Right cardiac atrium (tissue), 5 donors: ENCODE data around the gene AIFM3. TPM values are rescaled to one million over a fixed set of nuclear protein-coding genes. Genes with fewer than 3 reads are reported as not detected.
"Not testable (repeated sequence)": the region's sequence is repeated elsewhere in the genome, so short reads cannot be mapped to it uniquely, and the experiment has no call there.

Experiments
- ATAC-seq, 2 donors: fragments of 200-7000 bp; cut with Tn5 transposase; one replicate each; pipeline versions ENCODE4 v1.8.0 to v1.9.1; 2020; ENCODE audit warnings: moderate library complexity in 2 of 2, mild to moderate bottlenecking in 1 of 2
- DNase-seq, 3 donors: peaks; one replicate each; pipeline ENCODE4 v3.0.0-alpha.2; 2020
- H3K27ac ChIP-seq: one replicate; pipeline ENCODE4 v1.5.1; 2013; ENCODE audit warnings: mild to moderate bottlenecking, low read length, control low read depth, moderate library complexity
- H3K27me3 ChIP-seq: one replicate; pipeline ENCODE4 v1.6.1; 2013; ENCODE audit not compliant: control insufficient read depth, insufficient read depth
- H3K4me1 ChIP-seq: one replicate; pipeline ENCODE4 v1.6.1; 2013; ENCODE audit warnings: low read length; ENCODE audit not compliant: control insufficient read depth, insufficient read depth
- H3K4me3 ChIP-seq: one replicate; pipeline ENCODE4 v1.5.1; 2013; ENCODE audit warnings: low read length, control low read depth
- H3K9me3 ChIP-seq: one replicate; pipeline ENCODE4 v1.6.1; 2013; ENCODE audit warnings: low read length; ENCODE audit not compliant: control insufficient read depth
- WGBS: extraction: QIAGEN DNeasy Blood & Tissue Kit; methylation state at CpG from one replicate; pipeline ENCODE4 v1.1.7; 2013; 5-methylcytosine and 5-hydroxymethylcytosine counted together
- intact Hi-C, 4 donors: fragments of 100-400 bp; cut with DNase I; formaldehyde crosslinking; loops; one replicate each; pipeline versions ENCODE4 v1.11.0 to v1.14.0; 2022 to 2023
- polyA plus RNA-seq: library from polyadenylated mRNA; stranded (reverse); fragments of 200-250 nt; gene quantifications from one replicate; pipeline ENCODE4 v1.2.3, GENCODE V29; 2013
- total RNA-seq, 4 donors: library from RNA; stranded (reverse); fragmentation: NEBNext Ultra II Directional; extraction: Animal tissue kit (Norgen Biotek cat#: 25700); gene quantifications; one replicate each; pipeline ENCODE4 v1.2.1, GENCODE V29; 2021
- donor health status: healthy with polysubstance abuse.
- donor health status: DM: no; HTN: yes; CAD: no.
- donor health status: DM: no; HTN: no; CAD: no.
- donor health status: DM: no; HTN: yes; CAD: no; lungs with severe emphysema.
- donor health status: DM: yes; HTN: yes; CAD: no.

Gene AIFM3
- total and polyA plus RNA-seq, 5 donors, result 1.0 to 2.1 (median 1.4) TPM

DNA sequence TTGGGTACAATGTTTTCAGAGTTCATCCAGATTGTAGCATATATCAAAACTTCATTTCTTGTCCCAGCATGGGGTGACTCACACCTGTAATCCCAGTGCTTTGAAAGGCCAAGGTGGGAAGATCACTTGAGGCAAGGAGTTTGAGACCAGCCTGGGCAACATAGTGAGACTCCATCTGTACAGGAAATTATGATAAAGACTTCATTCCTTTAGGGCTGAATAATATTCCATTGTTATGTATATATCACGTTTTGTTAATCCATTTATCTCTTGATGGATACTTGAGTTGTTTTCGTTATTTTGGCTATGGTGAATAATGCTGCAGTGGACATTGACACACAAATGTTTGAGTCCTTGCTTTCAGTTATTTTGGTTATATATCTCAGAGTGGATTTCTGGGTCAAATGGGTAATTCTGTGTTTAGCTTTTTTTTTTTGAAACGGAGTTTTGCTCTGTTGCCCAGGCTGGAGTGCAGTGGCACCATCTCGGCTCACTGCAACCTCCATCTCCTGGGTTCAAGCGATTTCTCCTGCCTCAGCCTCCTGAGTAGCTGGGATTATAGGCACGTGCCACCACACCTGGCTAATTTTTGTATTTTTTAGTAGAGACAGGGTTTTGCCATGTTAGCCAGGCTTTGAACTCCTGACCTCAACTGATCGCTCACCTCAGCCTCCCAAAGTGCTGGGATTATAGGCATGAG, 24.7 kb upstream of the AIFM3 start:
- H3K27me3 ChIP-seq, H3K9me3 ChIP-seq, ATAC-seq, H3K27ac ChIP-seq, H3K4me3 ChIP-seq, intact Hi-C loops, DNase-seq: not testable (repeated sequence)
- 88% methylated on average over 7 of the region's 7 CpGs for WGBS
- H3K4me1 ChIP-seq, result peaks cover 13% of the 10 kb centered on the region

DNA sequence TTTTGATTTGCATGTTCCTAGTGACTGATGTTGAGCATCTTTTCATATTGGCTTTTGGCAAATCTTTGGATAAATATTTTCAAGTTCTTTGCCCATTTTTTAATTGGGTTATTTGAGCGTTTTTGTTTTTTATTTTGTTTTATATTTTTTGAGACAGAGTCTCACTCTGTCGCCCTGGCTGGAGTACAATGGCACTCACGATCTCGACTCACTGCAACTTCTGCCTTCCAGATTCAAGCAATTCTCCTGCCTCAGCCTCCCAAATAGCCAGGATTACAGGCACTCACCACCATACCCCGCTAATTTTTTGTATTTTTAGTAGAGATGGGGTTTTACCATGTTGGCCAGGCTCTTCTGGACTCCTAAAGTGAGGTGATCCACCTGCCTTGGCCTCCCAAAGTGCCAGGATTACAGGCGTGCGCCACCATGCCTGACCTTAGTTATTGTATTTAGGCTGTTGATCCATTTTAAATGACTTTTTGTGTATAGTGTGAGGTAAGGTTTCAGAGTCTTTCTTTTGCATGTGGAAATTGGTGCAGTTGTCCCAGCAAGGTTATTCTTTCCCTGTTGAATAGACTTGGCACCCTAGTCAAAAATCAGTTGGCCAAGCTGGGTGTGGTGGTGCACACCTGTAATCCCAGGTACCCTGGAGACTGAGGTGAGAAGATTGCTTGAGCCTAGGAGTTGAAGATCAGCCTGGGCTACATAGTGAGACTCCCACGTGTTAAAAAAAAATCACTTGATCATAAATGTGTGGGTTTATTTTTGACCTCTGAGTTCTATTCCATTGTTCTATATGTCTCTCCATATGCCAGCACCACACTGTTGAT, 23.7 kb upstream of the AIFM3 start:
- intact Hi-C loops, result no loop called here
- Histone ChIP-seq H3K4me1 (peaks cover 11% of the 10 kb centered on the region), H3K27me3 (no peaks in the 10 kb centered on the region), H3K27ac (no peak overlapping the region), H3K4me3 (no peak overlapping the region), H3K9me3 (no peaks in the 10 kb centered on the region)
- 93% methylated on average over 8 of the region's 8 CpGs for WGBS
- no peak for ATAC-seq
- no peak for DNase-seq

DNA sequence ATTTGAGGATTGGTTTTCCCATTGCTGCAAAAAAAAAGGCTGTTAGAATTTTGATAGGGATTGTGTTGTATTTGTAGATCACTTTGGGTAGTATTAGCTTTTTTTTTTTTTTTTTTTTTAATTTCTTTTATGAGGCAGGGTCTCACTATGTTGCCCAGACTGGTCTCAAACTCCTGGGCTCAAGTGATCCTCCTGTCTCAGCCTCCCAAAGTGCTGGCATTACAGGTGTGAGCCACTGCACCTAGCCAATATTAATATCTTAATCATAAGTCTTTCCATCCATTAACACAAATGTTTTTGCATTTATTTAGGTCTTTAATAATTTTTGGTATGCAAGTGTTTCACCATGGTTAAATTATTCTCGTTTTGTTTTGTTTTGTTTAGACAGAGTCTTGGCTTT, 23.0 kb upstream of the AIFM3 start:
- Histone ChIP-seq H3K27ac (no peak overlapping the region), H3K4me1 (peaks cover 10% of the 10 kb centered on the region), H3K9me3 (no peaks in the 10 kb centered on the region), H3K4me3 (no peak overlapping the region), H3K27me3 (no peaks in the 10 kb centered on the region)
- intact Hi-C loops, result no loop called here
- DNase-seq, result no peak
- WGBS, result 38% methylated on average over 1 of the region's 1 CpG
- ATAC-seq, result no peak

DNA sequence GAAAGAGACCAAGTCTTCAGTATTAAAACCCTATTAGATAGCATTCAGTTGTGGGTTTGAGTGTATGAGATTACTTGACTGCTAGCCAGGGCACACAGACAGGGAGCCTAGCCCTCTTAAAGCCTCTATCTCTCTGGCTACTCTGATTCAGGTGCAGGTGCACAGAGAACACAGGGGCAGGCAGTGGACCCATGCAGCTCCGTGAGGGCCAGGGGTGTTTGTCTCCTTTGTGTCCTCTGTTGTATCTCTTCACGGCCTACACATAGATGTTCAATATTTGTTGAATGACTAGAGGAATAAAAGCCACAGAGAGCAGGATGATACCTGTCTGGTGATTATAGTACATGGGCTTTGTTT, 21.5 kb upstream of the AIFM3 start:
- H3K27ac ChIP-seq, result no peak overlapping the region
- intact Hi-C loops, result no loop called here
- H3K9me3 ChIP-seq, result no peaks in the 10 kb centered on the region
- no peaks in the 10 kb centered on the region for H3K27me3 ChIP-seq
- no peak overlapping the region for H3K4me3 ChIP-seq
- ATAC-seq (no peak), DNase-seq (no peak)
- peaks cover 10% of the 10 kb centered on the region for H3K4me1 ChIP-seq
- 90% methylated on average over 2 of the region's 2 CpGs for WGBS

DNA sequence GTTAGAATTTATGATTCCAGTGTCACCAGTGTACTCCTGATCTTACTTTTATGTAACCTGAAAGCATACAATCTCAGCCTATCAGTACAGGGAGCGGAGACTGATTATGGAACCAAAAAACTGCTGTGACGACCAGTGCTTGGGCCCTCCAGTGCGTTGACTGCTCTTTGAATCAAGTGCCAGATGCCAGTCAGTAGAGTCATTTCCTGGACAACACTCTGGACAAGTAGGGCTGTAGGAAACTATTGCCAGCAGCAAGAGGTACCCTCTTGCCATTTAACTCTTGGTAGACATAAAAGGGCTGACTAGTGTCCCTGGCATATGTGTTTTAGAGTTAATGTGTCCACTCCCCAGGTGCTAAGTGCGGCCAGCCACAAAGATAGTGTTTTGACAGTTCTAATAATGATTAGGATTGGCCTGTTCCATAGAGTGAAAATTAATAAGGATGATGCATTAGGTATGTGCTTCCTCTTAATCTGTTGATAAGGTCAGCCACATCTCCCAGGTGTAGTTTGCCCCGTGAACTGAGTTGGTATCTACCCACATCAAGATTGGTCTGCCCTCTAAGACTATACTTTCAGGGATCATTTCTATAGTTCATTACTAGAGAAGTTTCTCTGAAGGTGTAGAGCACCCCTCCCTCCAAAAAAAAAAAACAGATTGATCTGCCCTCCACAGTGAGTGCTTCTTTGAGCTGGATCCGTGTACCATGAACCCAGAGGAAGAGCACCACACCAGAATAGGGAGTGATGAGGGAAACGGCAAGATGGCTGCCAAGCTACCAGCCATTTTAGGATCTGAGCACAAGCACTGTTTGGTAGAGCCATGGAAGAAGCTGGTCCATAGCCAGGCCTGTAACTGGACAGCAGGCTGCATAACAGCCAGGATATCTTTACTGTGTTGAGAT, 20.7 kb upstream of the AIFM3 start:
- Histone ChIP-seq H3K9me3 (no peaks in the 10 kb centered on the region), H3K27me3 (no peaks in the 10 kb centered on the region), H3K27ac (peak overlapping the region; percentile 30), H3K4me3 (no peak overlapping the region), H3K4me1 (peaks cover 10% of the 10 kb centered on the region)
- ATAC-seq (peak; percentile 45 to 67), DNase-seq (no peak)
- intact Hi-C loops, result no loop called here
- 74% methylated on average over 7 of the region's 7 CpGs for WGBS

DNA sequence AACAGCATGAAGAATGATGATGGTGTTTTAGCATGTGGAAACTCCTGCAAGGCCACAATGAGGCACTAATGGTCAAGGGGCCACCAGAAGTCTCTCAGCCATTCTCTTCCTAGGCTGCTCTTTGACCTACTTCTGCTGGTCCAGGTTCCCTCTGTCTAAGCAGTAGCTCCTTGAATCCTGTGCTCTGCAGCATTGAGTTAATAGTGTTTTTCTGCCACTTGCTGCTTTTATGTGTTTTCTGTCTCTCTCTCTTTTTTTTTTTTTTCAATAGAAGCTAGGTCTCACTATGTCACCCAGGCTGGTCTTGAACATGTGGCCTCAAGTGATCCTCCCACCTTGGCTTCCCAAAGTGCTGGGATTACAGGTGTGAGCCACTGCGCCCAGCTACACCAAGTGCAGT, 20.1 kb upstream of the AIFM3 start:
- WGBS, result 100% methylated on average over 1 of the region's 1 CpG
- ATAC-seq, result no peak
- Histone ChIP-seq H3K4me1 (peaks cover 10% of the 10 kb centered on the region), H3K27ac (peak overlapping the region; percentile 30), H3K4me3 (no peak overlapping the region), H3K9me3 (no peaks in the 10 kb centered on the region), H3K27me3 (no peaks in the 10 kb centered on the region)
- intact Hi-C loops, result no loop called here
- no peak for DNase-seq

DNA sequence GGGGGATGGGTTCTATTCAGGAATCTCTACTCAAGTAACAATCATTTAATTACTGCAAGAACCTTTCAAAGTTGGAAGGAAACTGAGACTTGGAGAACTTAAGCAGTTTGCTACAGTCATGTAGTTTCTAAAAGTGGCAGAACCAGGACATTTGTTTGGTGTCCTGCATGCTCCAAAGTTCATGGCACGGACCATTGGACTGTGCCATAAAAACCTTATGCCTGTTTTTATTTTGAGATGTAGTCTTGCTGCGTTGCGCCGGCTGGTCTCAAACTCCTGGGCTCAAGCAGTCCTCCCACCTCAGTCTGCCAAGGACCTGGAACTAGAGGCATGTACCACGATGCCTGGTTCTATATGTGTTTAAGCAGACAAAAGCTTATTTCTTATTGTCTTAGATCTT, 18.6 kb upstream of the AIFM3 start:
- intact Hi-C loops, result no loop called here
- no peak overlapping the region for H3K27ac ChIP-seq
- H3K4me3 ChIP-seq, result no peak overlapping the region
- DNase-seq, result no peak
- no peak for ATAC-seq
- H3K27me3 ChIP-seq, result no peaks in the 10 kb centered on the region
- H3K9me3 ChIP-seq, result no peaks in the 10 kb centered on the region
- 94% methylated on average over 5 of the region's 5 CpGs for WGBS
- H3K4me1 ChIP-seq, result peaks cover 10% of the 10 kb centered on the region

DNA sequence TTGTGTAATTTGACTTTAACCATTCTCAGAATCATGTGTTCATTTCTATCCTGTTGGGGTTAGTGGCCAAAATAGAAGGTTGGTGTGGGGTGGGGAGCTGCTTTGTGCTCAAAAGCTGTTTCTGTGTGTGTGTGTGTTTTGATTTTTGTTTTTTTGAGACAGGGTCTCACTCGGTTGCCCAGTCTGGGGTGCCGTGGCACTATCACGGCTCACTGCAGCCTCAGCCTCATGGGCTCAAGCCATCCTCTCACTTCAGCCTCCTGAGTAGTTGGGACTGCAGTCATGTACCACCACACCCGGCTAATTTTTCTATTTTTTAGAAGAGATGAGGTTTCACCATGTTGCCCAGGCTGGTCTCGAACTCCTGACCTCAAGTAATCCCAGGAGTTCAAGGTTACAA, 18.1 kb upstream of the AIFM3 start:
- H3K4me3 ChIP-seq, result no peak overlapping the region
- DNase-seq (no peak), ATAC-seq (no peak)
- H3K9me3 ChIP-seq, result no peaks in the 10 kb centered on the region
- no peak overlapping the region for H3K27ac ChIP-seq
- intact Hi-C loops, result no loop called here
- H3K4me1 ChIP-seq, result peaks cover 10% of the 10 kb centered on the region
- H3K27me3 ChIP-seq, result no peaks in the 10 kb centered on the region
- 92% methylated on average over 5 of the region's 5 CpGs for WGBS

DNA sequence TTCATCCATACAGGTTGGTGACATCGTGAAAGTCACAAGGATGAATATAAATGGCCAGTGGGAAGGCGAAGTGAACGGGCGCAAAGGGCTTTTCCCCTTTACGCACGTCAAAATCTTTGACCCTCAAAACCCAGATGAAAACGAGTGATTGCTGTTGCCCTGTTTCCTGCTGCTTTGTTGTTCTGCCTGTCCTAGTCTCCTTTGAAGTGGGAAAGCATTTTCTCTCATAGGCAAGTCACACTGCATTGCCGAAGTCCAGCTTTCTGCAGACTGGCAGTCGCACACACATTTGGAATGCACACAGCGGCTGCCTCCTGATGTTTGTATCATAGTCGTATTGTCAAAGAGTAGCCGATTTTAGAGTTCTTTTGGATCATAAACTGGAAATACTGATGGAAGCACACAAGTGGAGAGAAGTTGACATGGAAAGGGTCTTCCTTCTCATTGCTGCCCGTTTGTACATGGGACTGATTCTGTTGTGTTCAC, 17.3 kb upstream of the AIFM3 start:
- DNase-seq (no peak), ATAC-seq (no peak)
- 87% methylated on average over 13 of the region's 13 CpGs for WGBS
- no peak overlapping the region for H3K27ac ChIP-seq
- peaks cover 10% of the 10 kb centered on the region for H3K4me1 ChIP-seq
- intact Hi-C loops, result no loop called here
- H3K9me3 ChIP-seq, result no peaks in the 10 kb centered on the region
- H3K27me3 ChIP-seq, result no peaks in the 10 kb centered on the region
- no peak overlapping the region for H3K4me3 ChIP-seq

DNA sequence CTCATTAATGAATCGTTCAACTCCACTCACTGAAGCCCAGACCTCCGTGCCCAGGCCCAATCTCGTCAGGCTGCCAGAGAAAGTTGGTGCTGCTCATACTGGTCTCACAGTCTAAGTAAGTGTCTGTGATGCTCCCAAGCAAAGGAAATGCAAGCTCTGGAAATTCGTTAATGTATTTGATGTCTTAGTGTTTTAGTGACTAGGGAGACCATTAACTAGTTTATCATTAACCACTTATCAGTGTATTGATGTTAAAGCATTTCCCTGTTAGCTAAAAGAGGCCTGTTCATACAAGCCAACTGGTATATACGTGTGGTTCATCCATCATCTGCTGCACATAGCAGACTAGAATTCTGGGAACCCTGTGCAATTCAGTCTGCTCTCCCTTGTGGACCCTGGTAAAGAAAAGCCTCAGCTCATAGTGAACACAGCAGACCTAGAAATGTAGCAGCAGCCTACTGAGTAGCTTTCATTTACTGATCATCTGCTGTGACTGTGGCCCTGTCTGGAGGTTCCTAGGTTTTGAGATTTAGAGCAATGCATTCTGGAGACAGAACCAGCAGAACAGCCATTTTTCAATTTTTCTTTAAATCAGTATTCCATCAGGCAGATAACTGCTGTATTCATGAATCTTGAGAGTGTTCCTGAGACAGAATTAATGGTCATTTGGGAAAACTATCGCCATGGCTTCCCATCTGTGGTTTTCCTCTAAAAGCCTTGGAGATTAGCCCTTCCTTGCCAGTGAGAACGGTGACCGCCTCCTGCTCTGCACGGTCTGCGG, 15.7 kb upstream of the AIFM3 start:
- H3K9me3 ChIP-seq, result no peaks in the 10 kb centered on the region
- H3K4me1 ChIP-seq, result peaks cover 8% of the 10 kb centered on the region
- intact Hi-C loops, result no loop called here
- DNase-seq, result no peak
- 87% methylated on average over 10 of the region's 10 CpGs for WGBS
- no peak for ATAC-seq
- H3K27ac ChIP-seq, result no peak overlapping the region
- H3K4me3 ChIP-seq, result no peak overlapping the region
- H3K27me3 ChIP-seq, result no peaks in the 10 kb centered on the region
